Thymus (tissue), 11 donors: ENCODE data around the gene MYRIP. TPM values are rescaled to one million over a fixed set of nuclear protein-coding genes. Genes with fewer than 3 reads are reported as not detected.

ENCODE experiments used
- DNase-seq, 9 donors: peaks; one replicate each; pipeline ENCODE4 v3.0.0-alpha.2; 2013; ENCODE audit warnings: low spot score in 9 of 9, low read depth in 6 of 9, missing footprints in 1 of 9
- H3K27ac ChIP-seq, 2 donors: one replicate each; pipeline ENCODE4 v1.5.1; 2013; ENCODE audit warnings: control low read depth in 1 of 2, low read depth in 1 of 2, low read length in 1 of 2, mild to moderate bottlenecking in 1 of 2, moderate library complexity in 1 of 2
- H3K27me3 ChIP-seq, 2 donors: one replicate each; pipeline ENCODE4 v1.5.1; 2013; ENCODE audit warnings: low read length in 1 of 2; ENCODE audit not compliant: control insufficient read depth in 2 of 2, insufficient read depth in 1 of 2
- H3K36me3 ChIP-seq, 2 donors: one replicate each; pipeline ENCODE4 v1.5.1; 2013; ENCODE audit warnings: low read length in 1 of 2, mild to moderate bottlenecking in 1 of 2, moderate library complexity in 1 of 2; ENCODE audit not compliant: control insufficient read depth in 2 of 2, insufficient read depth in 2 of 2
- H3K4me1 ChIP-seq, 2 donors: one replicate each; pipeline ENCODE4 v1.5.1; 2013; ENCODE audit warnings: low read length in 2 of 2; ENCODE audit not compliant: control insufficient read depth in 2 of 2, insufficient read depth in 2 of 2
- H3K4me3 ChIP-seq, 2 donors: one replicate each; pipeline ENCODE4 v1.5.1; 2013; ENCODE audit warnings: low read length in 2 of 2, control low read depth in 1 of 2, mild to moderate bottlenecking in 1 of 2
- H3K9me3 ChIP-seq, 2 donors: one replicate each; pipeline ENCODE4 v1.5.1; 2013; ENCODE audit warnings: low read length in 1 of 2, mild to moderate bottlenecking in 1 of 2; ENCODE audit not compliant: control insufficient read depth in 2 of 2, insufficient read depth in 1 of 2
- WGBS: extraction: QIAGEN DNeasy Blood & Tissue Kit; methylation state at CpG from one replicate; pipeline ENCODE4 v1.1.7; 2013; 5-methylcytosine and 5-hydroxymethylcytosine counted together
- polyA plus RNA-seq: library from polyadenylated mRNA; stranded (reverse); fragments of 200-250 nt; gene quantifications from one replicate; pipeline ENCODE4 v1.2.3, GENCODE V29; 2013
- total RNA-seq: library from RNA; stranded (reverse); fragments of 120-200 nt; gene quantifications from one replicate; pipeline ENCODE4 v1.2.4, GENCODE V29; 2013
- donor health status: healthy.

MYRIP gene
- total and polyA plus RNA-seq, 2 donors = 0.28 to 1.6 TPM

DNA sequence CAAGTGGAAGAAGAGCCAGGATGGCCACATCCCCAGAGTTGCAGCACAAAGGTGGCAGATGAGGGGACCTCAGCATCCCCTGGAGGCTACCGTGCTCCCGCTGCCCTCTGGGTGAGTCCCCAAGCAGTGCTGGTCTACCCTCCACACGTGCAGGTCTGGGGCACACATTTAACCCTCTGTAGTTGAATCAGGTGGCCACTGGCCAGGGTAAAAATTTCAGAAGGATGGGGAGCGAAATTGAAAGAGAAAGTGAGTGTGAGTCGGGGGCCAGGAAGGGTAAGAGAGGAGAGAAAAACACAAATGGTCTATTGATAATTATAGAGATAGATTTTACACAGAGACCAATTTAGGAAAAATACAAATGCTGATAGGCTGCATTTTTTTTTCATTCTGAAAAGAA lies 360.6 kb downstream of the MYRIP start:
- DNase-seq = no peak
- no peak overlapping the region for H3K4me3 ChIP-seq
- H3K27me3 ChIP-seq = no peaks in the 10 kb centered on the region
- WGBS = 92% methylated on average over 5 of the region's 5 CpGs
- H3K36me3 ChIP-seq = no peaks in the 10 kb centered on the region
- no peak overlapping the region for H3K27ac ChIP-seq
- H3K9me3 ChIP-seq = no peaks in the 10 kb centered on the region
- no peaks in the 10 kb centered on the region for H3K4me1 ChIP-seq

GRCh38 chr3:40170395-40170794 lies 361.0 kb downstream of the MYRIP start:
- H3K27me3 ChIP-seq = no peaks in the 10 kb centered on the region
- H3K9me3 ChIP-seq = no peaks in the 10 kb centered on the region
- WGBS = 95% methylated on average over 1 of the region's 1 CpG
- H3K4me1 ChIP-seq = no peaks in the 10 kb centered on the region
- no peak overlapping the region for H3K27ac ChIP-seq
- H3K36me3 ChIP-seq = no peaks in the 10 kb centered on the region
- H3K4me3 ChIP-seq = no peak overlapping the region
- no peak for DNase-seq

DNA sequence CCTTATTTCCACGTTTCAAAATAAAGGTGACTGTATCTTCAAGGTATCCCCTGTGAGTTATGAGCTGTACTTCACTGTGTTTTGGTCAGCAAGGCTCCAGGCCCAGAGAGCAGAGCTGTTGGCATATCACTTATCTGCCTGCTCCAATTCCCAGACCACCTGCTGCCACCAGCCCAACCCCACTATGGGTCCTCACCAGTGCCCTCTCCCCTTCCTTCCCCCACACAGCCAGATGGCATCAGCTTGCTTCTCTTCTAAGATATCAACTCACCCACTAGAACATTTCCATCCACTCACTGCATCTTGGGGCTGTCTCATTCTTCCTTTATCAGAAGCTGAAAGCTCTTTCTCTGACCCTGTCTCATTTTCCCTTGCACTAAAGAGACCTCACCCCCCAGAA lies 363.2 kb downstream of the MYRIP start:
- Histone ChIP-seq H3K9me3 (no peaks in the 10 kb centered on the region), H3K4me3 (no peak overlapping the region), H3K27ac (no peak overlapping the region), H3K4me1 (no peaks in the 10 kb centered on the region), H3K27me3 (no peaks in the 10 kb centered on the region), H3K36me3 (no peaks in the 10 kb centered on the region)
- 88% methylated on average over 1 of the region's 1 CpG for WGBS
- no peak for DNase-seq

DNA sequence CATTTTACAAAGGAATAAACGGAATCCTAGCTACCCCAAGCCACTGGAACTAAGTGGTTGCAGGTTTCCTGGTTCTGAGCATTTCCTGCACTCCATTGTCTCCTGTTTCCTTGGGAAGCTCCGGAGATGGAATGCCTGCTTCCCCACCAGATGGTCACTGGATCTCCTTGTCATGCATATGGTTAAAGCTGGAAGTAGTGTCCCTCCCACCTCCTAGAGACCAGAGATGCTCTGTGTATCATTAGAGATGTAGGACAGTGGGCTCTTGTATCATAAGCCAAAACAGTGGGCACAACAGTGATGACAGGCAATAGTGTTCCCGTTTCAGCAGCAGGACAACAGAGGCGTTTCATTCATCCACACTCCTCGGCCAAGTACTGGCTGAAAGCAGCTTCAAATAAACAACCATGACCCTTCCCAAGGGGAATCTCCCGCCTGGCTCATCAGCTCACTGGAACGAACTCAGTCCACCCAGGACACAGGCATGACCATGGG lies 363.9 kb downstream of the MYRIP start:
- 91% methylated on average over 7 of the region's 7 CpGs for WGBS
- no peak overlapping the region for H3K4me3 ChIP-seq
- no peaks in the 10 kb centered on the region for H3K36me3 ChIP-seq

DNA sequence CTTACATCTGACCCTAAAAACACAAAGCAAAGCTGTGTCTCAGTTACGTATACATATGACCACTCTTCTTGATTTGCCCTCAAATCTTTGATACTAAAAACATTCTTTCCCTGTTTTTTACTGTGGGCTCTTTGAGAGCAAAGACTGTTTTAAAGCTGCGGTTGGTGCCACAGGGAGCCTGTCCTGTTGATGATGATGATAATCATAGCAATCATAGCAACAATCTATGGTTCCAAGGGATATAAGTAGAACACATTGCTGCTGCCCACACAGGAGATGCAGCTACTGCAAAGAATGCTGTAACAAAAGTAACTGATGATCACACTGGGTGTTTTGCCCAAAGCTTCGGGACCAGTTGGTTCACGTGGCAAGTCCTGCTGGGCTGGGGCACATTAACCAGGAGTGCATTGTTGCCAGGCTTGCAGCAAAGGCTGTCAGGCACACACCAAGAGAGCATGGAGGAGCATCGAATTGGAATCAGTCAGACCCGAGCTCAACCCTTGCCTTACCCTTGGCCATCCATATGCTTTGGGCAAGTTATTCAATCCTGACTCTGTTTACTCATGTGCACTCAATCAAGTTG lies 368.7 kb downstream of the MYRIP start:
- WGBS = 91% methylated on average over 6 of the region's 6 CpGs
- H3K9me3 ChIP-seq = no peaks in the 10 kb centered on the region
- H3K27ac ChIP-seq = no peak overlapping the region
- H3K27me3 ChIP-seq = no peaks in the 10 kb centered on the region
- H3K4me1 ChIP-seq = no peaks in the 10 kb centered on the region
- no peak overlapping the region for H3K4me3 ChIP-seq
- DNase-seq = no peak
- no peaks in the 10 kb centered on the region for H3K36me3 ChIP-seq

More for the DNA sequence above, 363.9 kb downstream of the MYRIP start:
- no peak for DNase-seq
- H3K4me1 ChIP-seq = no peaks in the 10 kb centered on the region
- no peaks in the 10 kb centered on the region for H3K9me3 ChIP-seq
- no peaks in the 10 kb centered on the region for H3K27me3 ChIP-seq
- H3K27ac ChIP-seq = no peak overlapping the region

GRCh38 chr3:40179016-40179415 lies 369.6 kb downstream of the MYRIP start:
- H3K27me3 ChIP-seq = no peaks in the 10 kb centered on the region
- H3K27ac ChIP-seq = no peak overlapping the region
- H3K4me3 ChIP-seq = no peak overlapping the region
- H3K4me1 ChIP-seq = no peaks in the 10 kb centered on the region
- H3K36me3 ChIP-seq = no peaks in the 10 kb centered on the region
- H3K9me3 ChIP-seq = no peaks in the 10 kb centered on the region
- WGBS = 27% methylated on average over 3 of the region's 3 CpGs
- peak in 7 of 9 donors; percentile 8 to 60 (median 25) for DNase-seq

DNA sequence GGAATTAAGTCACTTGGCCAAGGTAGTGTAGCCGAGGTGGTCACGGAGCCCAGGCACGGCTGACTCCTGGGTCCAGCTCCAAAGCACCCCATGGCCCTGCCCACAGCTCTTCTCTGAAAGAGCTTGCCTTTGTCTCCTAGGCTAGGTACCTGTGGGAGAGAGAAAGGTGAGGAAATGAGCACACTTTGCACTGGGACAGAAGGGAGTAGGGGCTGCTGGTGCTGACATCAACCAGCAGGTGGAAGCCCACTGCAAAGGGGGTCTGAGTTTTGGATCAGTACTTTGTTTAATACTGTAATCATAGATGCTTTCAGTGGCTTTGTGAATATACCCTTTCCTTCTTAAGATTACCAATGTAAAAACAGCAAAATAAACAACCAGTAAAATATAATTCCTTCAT lies 371.8 kb downstream of the MYRIP start:
- H3K9me3 ChIP-seq = no peaks in the 10 kb centered on the region
- H3K36me3 ChIP-seq = no peaks in the 10 kb centered on the region
- no peak overlapping the region for H3K4me3 ChIP-seq
- H3K4me1 ChIP-seq = no peaks in the 10 kb centered on the region
- no peak overlapping the region for H3K27ac ChIP-seq
- no peak for DNase-seq
- WGBS = 90% methylated on average over 3 of the region's 3 CpGs
- no peaks in the 10 kb centered on the region for H3K27me3 ChIP-seq

- Histone ChIP-seq H3K4me1 (no peaks in the 10 kb centered on the region), H3K27me3 (no peaks in the 10 kb centered on the region), H3K36me3 (no peaks in the 10 kb centered on the region), H3K27ac (no peak overlapping the region), H3K9me3 (no peaks in the 10 kb centered on the region), H3K4me3 (no peak overlapping the region)
- no peak for DNase-seq
- 79% methylated on average over 10 of the region's 10 CpGs for WGBS
Observed at GRCh38 chr3:40185029-40185695, 375.8 kb downstream of the MYRIP start.

GRCh38 chr3:40186508-40186907 lies 377.1 kb downstream of the MYRIP start:
- H3K9me3 ChIP-seq = no peaks in the 10 kb centered on the region
- no peaks in the 10 kb centered on the region for H3K36me3 ChIP-seq
- 90% methylated on average over 2 of the region's 2 CpGs for WGBS
- no peaks in the 10 kb centered on the region for H3K4me1 ChIP-seq
- no peaks in the 10 kb centered on the region for H3K27me3 ChIP-seq
- DNase-seq = no peak
- H3K4me3 ChIP-seq = no peak overlapping the region
- no peak overlapping the region for H3K27ac ChIP-seq
